SK-N-SH (cell line): Measurements from ENCODE around the gene USH1C. TPM values are rescaled to one million over a fixed set of nuclear protein-coding genes. Genes with fewer than 3 reads are reported as not detected.

Experiments
- CTCF ChIA-PET: fragments of 300-600, 350-600 bp; formaldehyde crosslinking; extraction: SDS; loops from one replicate; lab custom pipeline; 2021; lab: Yijun Ruan, JAX
- POLR2A ChIA-PET: fragments of 350-600 bp; sonication (Branson Sonifier 250); formaldehyde crosslinking; extraction: SDS; loops from one replicate; lab custom pipeline; 2020; ENCODE audit warnings: antibody characterized with exemption, inconsistent platforms; lab: Yijun Ruan, JAX
- DNase-seq: peaks from one replicate; pipeline ENCODE4 v3.0.0; 2012
- H2AFZ ChIP-seq: fragments of 200-600 bp; sonication (generic); 2 replicates; pipeline ENCODE4 v1.8.1; 2016; ENCODE audit warnings: antibody characterized with exemption, mild to moderate bottlenecking, low read depth
- H3F3A ChIP-seq: fragments of 200-600 bp; sonication (generic); replicated peaks from 2 replicates; pipeline ENCODE3; 2016; ENCODE audit warnings: antibody characterized with exemption, mild to moderate bottlenecking; ENCODE audit not compliant: insufficient read depth
- H3K27ac ChIP-seq, 2 experiments: fragments of 200-500 bp in 1 of 2; fragments of 200-600 bp in 1 of 2; sonication (Bioruptor generic) in 1 of 2; sonication (generic), shearing (Covaris generic) in 1 of 2; 2 replicates each; pipeline versions ENCODE4 v1.5.1 to v1.6.1; 2014 to 2016; ENCODE audit warnings: low read depth in 2 of 2, inconsistent platforms in 1 of 2, low read length in 1 of 2, mild to moderate bottlenecking in 1 of 2, mixed read lengths in 1 of 2
- H3K27me3 ChIP-seq: fragments of 200-600 bp; sonication (generic), shearing (Covaris generic); 2 replicates; pipeline ENCODE4 v1.6.1; 2016; ENCODE audit warnings: mixed run types; ENCODE audit not compliant: insufficient read depth
- H3K36me3 ChIP-seq, 2 experiments: fragments of 200-500 bp in 1 of 2; fragments of 200-600 bp in 1 of 2; sonication (Bioruptor generic) in 1 of 2; sonication (generic) in 1 of 2; replicated peaks in 1 of 2; 2 replicates each; pipeline versions ENCODE3 to v1.5.1; 2014 to 2016; ENCODE audit warnings: low read length in 1 of 2, mild to moderate bottlenecking in 1 of 2; ENCODE audit not compliant: insufficient read depth in 2 of 2, control insufficient read depth in 1 of 2
- H3K4me1 ChIP-seq, 2 experiments: fragments of 200-500 bp in 1 of 2; fragments of 200-600 bp in 1 of 2; sonication (Bioruptor generic) in 1 of 2; sonication (generic), shearing (Covaris generic) in 1 of 2; 2 replicates each; pipeline versions ENCODE4 v1.5.1 to v1.6.1; 2014 to 2016; ENCODE audit warnings: low read depth in 1 of 2, low read length in 1 of 2, mixed run types in 1 of 2; ENCODE audit not compliant: insufficient read depth in 2 of 2, control insufficient read depth in 1 of 2
- H3K4me2 ChIP-seq: fragments of 200-600 bp; sonication (generic), shearing (Covaris generic); 2 replicates; pipeline ENCODE4 v1.6.1; 2017; ENCODE audit warnings: mixed run types
- H3K4me3 ChIP-seq, 2 experiments: fragments of 200-500 bp in 1 of 2; fragments of 200-600 bp in 1 of 2; sonication (Bioruptor generic) in 1 of 2; sonication (generic), shearing (Covaris generic) in 1 of 2; 2 replicates each; pipeline versions ENCODE4 v1.5.1 to v1.8.1; 2014 to 2016; ENCODE audit warnings: low read depth in 2 of 2, inconsistent platforms in 1 of 2, low read length in 1 of 2, mild to moderate bottlenecking in 1 of 2, mixed read lengths in 1 of 2, moderate library complexity in 1 of 2
- H3K79me2 ChIP-seq: fragments of 200-600 bp; sonication (generic); 2 replicates; pipeline ENCODE4 v1.8.1; 2017; ENCODE audit warnings: mild to moderate bottlenecking; ENCODE audit not compliant: insufficient read depth
- H3K9ac ChIP-seq: fragments of 200-600 bp; sonication (generic); 2 replicates; pipeline ENCODE4 v1.6.1; 2017; ENCODE audit warnings: mixed run types
- H3K9me2 ChIP-seq: fragments of 200-600 bp; sonication (generic); 2 replicates; pipeline ENCODE4 v1.6.1; 2017; ENCODE audit warnings: mixed run types
- H3K9me3 ChIP-seq: fragments of 200-600 bp; sonication (generic); 2 replicates; pipeline ENCODE4 v1.6.1; 2017; ENCODE audit warnings: mixed run types, mild to moderate bottlenecking, moderate library complexity
- H4K20me1 ChIP-seq: fragments of 200-600 bp; sonication (generic); 2 replicates; pipeline ENCODE4 v1.6.1; 2017; ENCODE audit warnings: mild to moderate bottlenecking, mixed run types; ENCODE audit not compliant: insufficient read depth
- ELF1 ChIP-seq: IDR thresholded peaks from 2 replicates; pipeline ENCODE4 v1.4.0; 2012
- EP300 ChIP-seq, 2 experiments: IDR thresholded peaks; 2 replicates each; pipeline versions ENCODE4 v1.4.0 to v1.6.1; 2012; ENCODE audit warnings: borderline replicate concordance in 1 of 2, low read depth in 1 of 2, low read length in 1 of 2
- FOSL2 ChIP-seq: IDR thresholded peaks from 2 replicates; pipeline ENCODE4 v1.4.0; 2012; ENCODE audit warnings: low read depth, mild to moderate bottlenecking, moderate library complexity, borderline replicate concordance
- FOXJ3 ChIP-seq: sonication (generic); formaldehyde crosslinking; IDR thresholded peaks from 2 replicates; pipeline ENCODE4 v1.5.1; 2020; ENCODE audit warnings: mild to moderate bottlenecking, missing genetic modification reagents
- FOXM1 ChIP-seq: IDR thresholded peaks from 2 replicates; pipeline ENCODE4 v1.4.0; 2012; ENCODE audit warnings: low read depth, mild to moderate bottlenecking
- GATA2 ChIP-seq: sonication (generic); formaldehyde crosslinking; IDR thresholded peaks from 2 replicates; pipeline ENCODE4 v1.5.0; 2020; ENCODE audit warnings: mild to moderate bottlenecking, missing genetic modification reagents
- JUND ChIP-seq: IDR thresholded peaks from 2 replicates; pipeline ENCODE4 v1.4.0; 2012
- NFIC ChIP-seq: IDR thresholded peaks from 2 replicates; pipeline ENCODE4 v1.4.0; 2012; ENCODE audit warnings: borderline replicate concordance
- POLR2AphosphoS5 ChIP-seq: IDR thresholded peaks from 2 replicates; pipeline ENCODE4 v1.6.1; 2012; ENCODE audit warnings: low read depth, low read length
- RAD21 ChIP-seq: IDR thresholded peaks from 2 replicates; pipeline ENCODE4 v1.6.1; 2012; ENCODE audit warnings: mild to moderate bottlenecking, low read length
- RCOR1 ChIP-seq: fragments of 150-350 bp; IDR thresholded peaks from 2 replicates; pipeline ENCODE4 v1.6.1; 2017; ENCODE audit warnings: antibody characterized with exemption, low read length
- RFX5 ChIP-seq: IDR thresholded peaks from 2 replicates; pipeline ENCODE4 v1.6.1; 2012; ENCODE audit warnings: mild to moderate bottlenecking, improper control_type of control experiment, low read length
- TAF1 ChIP-seq: IDR thresholded peaks from 2 replicates; pipeline ENCODE4 v1.6.1; 2012; ENCODE audit warnings: low read depth, mild to moderate bottlenecking, low read length, moderate library complexity, borderline replicate concordance
- USF1 ChIP-seq: IDR thresholded peaks from 2 replicates; pipeline ENCODE4 v1.4.0; 2012; ENCODE audit warnings: low read depth, borderline replicate concordance
- ZBTB33 ChIP-seq: IDR thresholded peaks from 2 replicates; pipeline ENCODE4 v1.4.0; 2012; ENCODE audit warnings: low read depth, borderline replicate concordance
- WGBS: methylation state at CpG from one replicate; pipeline ENCODE4 v1.1.6; 2017; ENCODE audit warnings: low lambda C conversion rate; 5-methylcytosine and 5-hydroxymethylcytosine counted together
- polyA plus RNA-seq, 3 experiments: library from polyadenylated mRNA; depleted of rRNA; stranded (reverse); fragments of >200 nt; gene quantifications; 2 replicates each; pipeline ENCODE4 v1.2.3, GENCODE V29; 2012
- TF ChIP-seq, protein P1 (sequence below): IDR thresholded peaks from 2 replicates; pipeline ENCODE4 v1.6.1; 2012; ENCODE audit warnings: mild to moderate bottlenecking, low read depth, low read length, moderate library complexity
- TF ChIP-seq, protein P2 (sequence below): fragments of 150-350 bp; IDR thresholded peaks from 2 replicates; pipeline ENCODE4 v1.6.1; 2017; ENCODE audit warnings: antibody characterized with exemption, low read length, low read depth, borderline replicate concordance
- TF ChIP-seq, protein P3 (sequence below): fragments of 150-350 bp; IDR thresholded peaks from 2 replicates; pipeline ENCODE4 v1.6.1; 2016; ENCODE audit warnings: mild to moderate bottlenecking, low read depth, low read length

USH1C gene
- polyA plus RNA-seq, 1 of the 3 experiments (the other 2 are of a cell fraction) = not detected

GRCh38 chr11:17526326-17526725 lies 17.9 kb downstream of the USH1C start:
- H3K9me2 ChIP-seq = no peaks in the 10 kb centered on the region
- no peak overlapping the region for H2AFZ ChIP-seq
- WGBS = 71% methylated on average over 8 of the region's 13 CpGs
- peaks cover 0 to 11% of the 10 kb centered on the region in 2 experiments; a peak in 1 of 4 replicates for H3K4me1 ChIP-seq
- no peak overlapping the region for H3K4me3 ChIP-seq
- no peaks in the 10 kb centered on the region for H4K20me1 ChIP-seq
- peaks cover 4% of the 10 kb centered on the region; the same call in 1 of the 2 replicates for H3K27me3 ChIP-seq
- no peak overlapping the region for H3K4me2 ChIP-seq
- H3K36me3 ChIP-seq = no peaks in the 10 kb centered on the region
- H3K27ac ChIP-seq = no peak overlapping the region
- no peaks in the 10 kb centered on the region for H3K79me2 ChIP-seq
- H3K9ac ChIP-seq = no peak overlapping the region
- no peaks in the 10 kb centered on the region for H3F3A ChIP-seq
- TF ChIP-seq POLR2AphosphoS5 (no peak), EP300 (IDR thresholded peaks at IDR 0.05; ENCODE audit: borderline replicate concordance in 1 of 2, low read depth in 1 of 2, low read length in 1 of 2) (no peak), RFX5 (no peak), USF1 (no peak), FOXJ3 (CRISPR knock-in tag) (no peak), JUND (no peak), ZBTB33 (no peak), FOSL2 (no peak), TAF1 (no peak), GATA2 (CRISPR knock-in tag) (no peak), FOXM1 (no peak), RCOR1 (no peak), NFIC (no peak), RAD21 (no peak), ELF1 (no peak)
- TF ChIP-seq, protein P1, sequence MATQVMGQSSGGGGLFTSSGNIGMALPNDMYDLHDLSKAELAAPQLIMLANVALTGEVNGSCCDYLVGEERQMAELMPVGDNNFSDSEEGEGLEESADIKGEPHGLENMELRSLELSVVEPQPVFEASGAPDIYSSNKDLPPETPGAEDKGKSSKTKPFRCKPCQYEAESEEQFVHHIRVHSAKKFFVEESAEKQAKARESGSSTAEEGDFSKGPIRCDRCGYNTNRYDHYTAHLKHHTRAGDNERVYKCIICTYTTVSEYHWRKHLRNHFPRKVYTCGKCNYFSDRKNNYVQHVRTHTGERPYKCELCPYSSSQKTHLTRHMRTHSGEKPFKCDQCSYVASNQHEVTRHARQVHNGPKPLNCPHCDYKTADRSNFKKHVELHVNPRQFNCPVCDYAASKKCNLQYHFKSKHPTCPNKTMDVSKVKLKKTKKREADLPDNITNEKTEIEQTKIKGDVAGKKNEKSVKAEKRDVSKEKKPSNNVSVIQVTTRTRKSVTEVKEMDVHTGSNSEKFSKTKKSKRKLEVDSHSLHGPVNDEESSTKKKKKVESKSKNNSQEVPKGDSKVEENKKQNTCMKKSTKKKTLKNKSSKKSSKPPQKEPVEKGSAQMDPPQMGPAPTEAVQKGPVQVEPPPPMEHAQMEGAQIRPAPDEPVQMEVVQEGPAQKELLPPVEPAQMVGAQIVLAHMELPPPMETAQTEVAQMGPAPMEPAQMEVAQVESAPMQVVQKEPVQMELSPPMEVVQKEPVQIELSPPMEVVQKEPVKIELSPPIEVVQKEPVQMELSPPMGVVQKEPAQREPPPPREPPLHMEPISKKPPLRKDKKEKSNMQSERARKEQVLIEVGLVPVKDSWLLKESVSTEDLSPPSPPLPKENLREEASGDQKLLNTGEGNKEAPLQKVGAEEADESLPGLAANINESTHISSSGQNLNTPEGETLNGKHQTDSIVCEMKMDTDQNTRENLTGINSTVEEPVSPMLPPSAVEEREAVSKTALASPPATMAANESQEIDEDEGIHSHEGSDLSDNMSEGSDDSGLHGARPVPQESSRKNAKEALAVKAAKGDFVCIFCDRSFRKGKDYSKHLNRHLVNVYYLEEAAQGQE = no peak
- TF ChIP-seq, protein P2, sequence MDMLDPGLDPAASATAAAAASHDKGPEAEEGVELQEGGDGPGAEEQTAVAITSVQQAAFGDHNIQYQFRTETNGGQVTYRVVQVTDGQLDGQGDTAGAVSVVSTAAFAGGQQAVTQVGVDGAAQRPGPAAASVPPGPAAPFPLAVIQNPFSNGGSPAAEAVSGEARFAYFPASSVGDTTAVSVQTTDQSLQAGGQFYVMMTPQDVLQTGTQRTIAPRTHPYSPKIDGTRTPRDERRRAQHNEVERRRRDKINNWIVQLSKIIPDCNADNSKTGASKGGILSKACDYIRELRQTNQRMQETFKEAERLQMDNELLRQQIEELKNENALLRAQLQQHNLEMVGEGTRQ = no peak
- TF ChIP-seq, protein P3, sequence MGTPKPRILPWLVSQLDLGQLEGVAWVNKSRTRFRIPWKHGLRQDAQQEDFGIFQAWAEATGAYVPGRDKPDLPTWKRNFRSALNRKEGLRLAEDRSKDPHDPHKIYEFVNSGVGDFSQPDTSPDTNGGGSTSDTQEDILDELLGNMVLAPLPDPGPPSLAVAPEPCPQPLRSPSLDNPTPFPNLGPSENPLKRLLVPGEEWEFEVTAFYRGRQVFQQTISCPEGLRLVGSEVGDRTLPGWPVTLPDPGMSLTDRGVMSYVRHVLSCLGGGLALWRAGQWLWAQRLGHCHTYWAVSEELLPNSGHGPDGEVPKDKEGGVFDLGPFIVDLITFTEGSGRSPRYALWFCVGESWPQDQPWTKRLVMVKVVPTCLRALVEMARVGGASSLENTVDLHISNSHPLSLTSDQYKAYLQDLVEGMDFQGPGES = no peak
- H3K9me3 ChIP-seq = no peaks in the 10 kb centered on the region
- POLR2A ChIA-PET = no interaction called here
- DNase-seq = no peak
- CTCF ChIA-PET = interaction anchor here (28.1 to 45.6 kb wide), 2 partner anchors 19 to 140 kb away, joined by 499 to 1101 read pairs; partner anchors contain the start of gene KCNJ11
